H1 (cell line): ENCODE data around the gene POLR3A. TPM values are rescaled to one million over a fixed set of nuclear protein-coding genes. Genes with fewer than 3 reads are reported as not detected.

Experiments used
- CTCF ChIA-PET: fragments of 300-600 bp; sonication (Branson Sonifier 250); formaldehyde crosslinking; loops from one replicate; lab custom pipeline; 2021; ENCODE audit not compliant: partially characterized antibody; lab: Charles Lee
- POLR2A ChIA-PET: fragments of 300-600 bp; sonication (Branson Sonifier 250); formaldehyde crosslinking; loops from one replicate; lab custom pipeline; 2021; ENCODE audit warnings: inconsistent platforms; ENCODE audit not compliant: partially characterized antibody; lab: Charles Lee
- DNase-seq, 2 experiments: peaks; one replicate each; pipeline versions ENCODE4 v3.0.0 to v3.0.0-alpha.2; 2010 to 2022; ENCODE audit warnings: low spot score in 2 of 2, low read depth in 1 of 2, mixed read lengths in 1 of 2
- FAIRE-seq: peaks from 2 replicates; lab custom pipeline; 2011; peaks lifted over from hg19 to GRCh38; lab: Jason Lieb, UNC
- H2AFZ ChIP-seq: 2 replicates; pipeline ENCODE4 v1.8.1; 2012; ENCODE audit warnings: low read length, inconsistent platforms
- H2AK5ac ChIP-seq: 2 replicates; pipeline ENCODE4 v1.6.1; 2013; ENCODE audit warnings: low read depth, low read length
- H2BK120ac ChIP-seq: replicated peaks from 2 replicates; pipeline ENCODE3; 2013; ENCODE audit warnings: low read depth, low read length, inconsistent platforms
- H2BK12ac ChIP-seq: 2 replicates; pipeline ENCODE4 v1.6.1; 2013; ENCODE audit warnings: low read depth, low read length
- H2BK15ac ChIP-seq: 2 replicates; pipeline ENCODE4 v1.6.1; 2013; ENCODE audit warnings: low read length
- H2BK20ac ChIP-seq: 2 replicates; pipeline ENCODE4 v1.6.1; 2013; ENCODE audit warnings: low read length
- H2BK5ac ChIP-seq: 2 replicates; pipeline ENCODE4 v1.6.1; 2013; ENCODE audit warnings: low read depth, low read length
- H3K14ac ChIP-seq: 2 replicates; pipeline ENCODE4 v1.6.1; 2013; ENCODE audit warnings: inconsistent platforms; ENCODE audit not compliant: insufficient read length
- H3K18ac ChIP-seq: 2 replicates; pipeline ENCODE4 v1.6.1; 2013; ENCODE audit warnings: low read length; ENCODE audit errors: extremely low read depth
- H3K23ac ChIP-seq: 2 replicates; pipeline ENCODE4 v1.6.1; 2013; ENCODE audit warnings: inconsistent platforms; ENCODE audit not compliant: insufficient read length
- H3K23me2 ChIP-seq: 2 replicates; pipeline ENCODE4 v1.6.1; 2013; ENCODE audit warnings: low read depth, low read length
- H3K27ac ChIP-seq: 2 replicates; pipeline ENCODE4 v1.6.1; 2011; ENCODE audit warnings: low read depth, low read length, inconsistent platforms
- H3K27me3 ChIP-seq, 4 experiments: replicated peaks in 1 of 4; 1 replicate in 1 of 4; 2 replicates in 3 of 4; pipeline versions ENCODE4 v1.6.1 to v1.8.1; 2011 to 2013; ENCODE audit warnings: low read length in 3 of 4, mild to moderate bottlenecking in 3 of 4, inconsistent platforms in 2 of 4, mixed read lengths in 2 of 4, moderate library complexity in 1 of 4; ENCODE audit not compliant: control insufficient read depth in 3 of 4, insufficient read depth in 3 of 4; ENCODE audit errors: extremely low read depth in 1 of 4
- H3K36me3 ChIP-seq, 4 experiments: 2 replicates each; pipeline versions ENCODE4 v1.6.1 to v1.8.1; 2011 to 2013; ENCODE audit warnings: mild to moderate bottlenecking in 4 of 4, low read length in 3 of 4, moderate library complexity in 2 of 4, control low read depth in 1 of 4, inconsistent platforms in 1 of 4; ENCODE audit not compliant: insufficient read depth in 4 of 4, control insufficient read depth in 2 of 4
- H3K4ac ChIP-seq: replicated peaks from 2 replicates; pipeline ENCODE3; 2013; ENCODE audit warnings: low read length, low read depth, mixed read lengths, inconsistent platforms; ENCODE audit not compliant: insufficient read length
- H3K4me1 ChIP-seq, 4 experiments: replicated peaks in 1 of 4; 1 replicate in 1 of 4; 2 replicates in 3 of 4; pipeline versions ENCODE4 v1.6.1 to v1.8.1; 2011 to 2013; ENCODE audit warnings: low read length in 3 of 4, inconsistent platforms in 2 of 4, mixed read lengths in 1 of 4; ENCODE audit not compliant: insufficient read depth in 4 of 4, control insufficient read depth in 3 of 4
- H3K4me2 ChIP-seq, 2 experiments: 2 replicates each; pipeline versions ENCODE4 v1.6.1 to v1.8.1; 2011 to 2013; ENCODE audit warnings: low read depth in 2 of 2, low read length in 2 of 2, control low read depth in 1 of 2, inconsistent platforms in 1 of 2, mild to moderate bottlenecking in 1 of 2; ENCODE audit not compliant: insufficient read depth in 1 of 2
- H3K4me3 ChIP-seq, 4 experiments: fragments of 200-600, 300-600 bp in 1 of 4; sonication (generic), shearing (Covaris generic), sonication (Bioruptor Twin) in 1 of 4; 2 replicates each; pipeline versions ENCODE4 v1.5.1 to v1.8.1; 2011 to 2016; ENCODE audit warnings: low read length in 4 of 4, low read depth in 3 of 4, control low read depth in 2 of 4, inconsistent platforms in 2 of 4, mild to moderate bottlenecking in 2 of 4, mixed read lengths in 1 of 4, moderate library complexity in 1 of 4; ENCODE audit not compliant: insufficient read depth in 2 of 4; ENCODE audit errors: extremely low read depth in 1 of 4
- H3K56ac ChIP-seq: replicated peaks from 2 replicates; pipeline ENCODE3; 2013; ENCODE audit warnings: low read depth, mild to moderate bottlenecking, mixed read lengths, low read length, inconsistent platforms; ENCODE audit not compliant: insufficient read length
- H3K79me1 ChIP-seq: 2 replicates; pipeline ENCODE4 v1.6.1; 2013; ENCODE audit warnings: low read depth, low read length, control low read depth
- H3K79me2 ChIP-seq, 2 experiments: 2 replicates each; pipeline versions ENCODE4 v1.6.1 to v1.8.1; 2012 to 2013; ENCODE audit warnings: low read length in 2 of 2, mild to moderate bottlenecking in 2 of 2, inconsistent platforms in 1 of 2; ENCODE audit not compliant: insufficient read depth in 2 of 2, control insufficient read depth in 1 of 2
- H3K9ac ChIP-seq, 4 experiments: replicated peaks in 1 of 4; 1 replicate in 1 of 4; 2 replicates in 3 of 4; pipeline versions ENCODE4 v1.6.1 to v1.8.1; 2011 to 2013; ENCODE audit warnings: low read depth in 3 of 4, low read length in 3 of 4, control low read depth in 2 of 4, mild to moderate bottlenecking in 2 of 4, moderate library complexity in 2 of 4, inconsistent platforms in 1 of 4; ENCODE audit errors: extremely low read depth in 1 of 4
- H3K9me3 ChIP-seq, 2 experiments: 2 replicates each; pipeline versions ENCODE4 v1.6.1 to v1.8.1; 2012 to 2013; ENCODE audit warnings: mild to moderate bottlenecking in 2 of 2, moderate library complexity in 2 of 2, control low read depth in 1 of 2, inconsistent platforms in 1 of 2, low read depth in 1 of 2, low read length in 1 of 2, mixed read lengths in 1 of 2; ENCODE audit not compliant: insufficient read depth in 2 of 2
- H4K20me1 ChIP-seq, 2 experiments: replicated peaks in 1 of 2; 2 replicates each; pipeline versions ENCODE3 to v1.8.1; 2011 to 2013; ENCODE audit warnings: inconsistent platforms in 2 of 2, low read length in 2 of 2, mild to moderate bottlenecking in 1 of 2; ENCODE audit not compliant: insufficient read depth in 2 of 2, control insufficient read depth in 1 of 2
- H4K5ac ChIP-seq: 2 replicates; pipeline ENCODE4 v1.6.1; 2013; ENCODE audit warnings: low read length, low read depth, mixed read lengths, inconsistent platforms; ENCODE audit not compliant: insufficient read length
- H4K8ac ChIP-seq: 2 replicates; pipeline ENCODE4 v1.8.0; 2013; ENCODE audit warnings: mild to moderate bottlenecking, moderate library complexity, low read length, inconsistent platforms; ENCODE audit not compliant: insufficient read depth; ENCODE audit errors: extremely low read depth
- H4K91ac ChIP-seq: replicated peaks from 2 replicates; pipeline ENCODE3; 2013; ENCODE audit warnings: low read length, mixed read lengths, inconsistent platforms; ENCODE audit not compliant: insufficient read length
- BRCA1 ChIP-seq: IDR thresholded peaks from 2 replicates; pipeline ENCODE4 v1.6.1; 2012; ENCODE audit warnings: low read depth, low read length, improper control_type of control experiment
- CREB1 ChIP-seq: IDR thresholded peaks from 2 replicates; pipeline ENCODE4 v1.6.1; 2012; ENCODE audit warnings: inconsistent platforms
- CTBP2 ChIP-seq: IDR thresholded peaks from 2 replicates; pipeline ENCODE4 v1.7.0; 2011; ENCODE audit warnings: borderline replicate concordance, mild to moderate bottlenecking, moderate library complexity, mixed read lengths, low read length; ENCODE audit not compliant: insufficient read depth, insufficient read length
- EP300 ChIP-seq, 2 experiments: IDR thresholded peaks; 1 replicate in 1 of 2; 2 replicates in 1 of 2; pipeline ENCODE4 v1.6.1; 2011 to 2012; ENCODE audit warnings: low read depth in 2 of 2, low read length in 2 of 2, mild to moderate bottlenecking in 2 of 2, borderline replicate concordance in 1 of 2, inconsistent platforms in 1 of 2, moderate library complexity in 1 of 2
- FOSL1 ChIP-seq: IDR thresholded peaks from 2 replicates; pipeline ENCODE4 v1.6.1; 2011; ENCODE audit warnings: mild to moderate bottlenecking, low read depth, low read length, moderate library complexity; ENCODE audit not compliant: insufficient read depth
- GABPA ChIP-seq: IDR thresholded peaks from 2 replicates; pipeline ENCODE4 v1.6.1; 2011; ENCODE audit warnings: mild to moderate bottlenecking, low read length, moderate library complexity, borderline replicate concordance; ENCODE audit not compliant: insufficient read depth
- JUN ChIP-seq: IDR thresholded peaks from 2 replicates; pipeline ENCODE4 v1.6.1; 2011; ENCODE audit warnings: low read depth, mild to moderate bottlenecking, improper control_type of control experiment, low read length
- KDM5A ChIP-seq: fragments of 200-600 bp; IDR thresholded peaks from 2 replicates; pipeline ENCODE4 v1.7.1; 2012; ENCODE audit warnings: mild to moderate bottlenecking, low read length, inconsistent platforms, mixed read lengths
- WGBS, 2 experiments: shearing (Covaris generic) in 1 of 2; methylation state at CpG; one replicate each; pipeline versions ENCODE4 v1.1.6 to v1.1.7; 2013 to 2015; ENCODE audit warnings: low lambda C conversion rate in 2 of 2, mixed read lengths in 2 of 2, inconsistent platforms in 1 of 2, low coverage in 1 of 2, missing lambda C conversion rate in 1 of 2; ENCODE audit not compliant: insufficient replicate concordance in 2 of 2, insufficient coverage in 1 of 2, insufficient read length in 1 of 2; ENCODE audit errors: extremely low coverage in 1 of 2, missing lambda C conversion rate in 1 of 2; 5-methylcytosine and 5-hydroxymethylcytosine counted together
- polyA plus RNA-seq, 7 experiments: library from polyadenylated mRNA; depleted of rRNA in 3 of 7; stranded (reverse) in 5 of 7; unstranded in 2 of 7; fragments of >200 nt in 5 of 7; fragments of 200-250 nt in 2 of 7; gene quantifications; 1 replicate in 5 of 7; 2 replicates in 1 of 7; 4 replicates in 1 of 7; pipeline versions ENCODE4 v1.2.1 to v1.2.3, GENCODE V29; 2011 to 2013; ENCODE audit warnings: missing spikeins in 2 of 7, mixed read lengths in 2 of 7
- total RNA-seq: library from RNA; stranded (reverse); fragmentation: NEBNext Ultra II Directional; extraction: Animal tissue kit (Norgen Biotek cat#: 25700); gene quantifications from 2 replicates; pipeline ENCODE4 v1.2.1, GENCODE V29; 2021
- TF ChIP-seq, protein P1 (sequence below), 3 experiments: IDR thresholded peaks; 1 replicate in 2 of 3; 2 replicates in 1 of 3; pipeline versions ENCODE4 v1.5.1 to v1.6.1; 2011; ENCODE audit warnings: low read length in 3 of 3, mild to moderate bottlenecking in 3 of 3, inconsistent platforms in 2 of 3, low read depth in 1 of 3, moderate library complexity in 1 of 3; ENCODE audit not compliant: insufficient read depth in 1 of 3; ENCODE audit errors: control extremely low read depth in 1 of 3
- TF ChIP-seq, protein P2 (sequence below): IDR thresholded peaks from 2 replicates; pipeline ENCODE4 v1.6.1; 2012; ENCODE audit warnings: inconsistent platforms

POLR3A gene
- total and polyA plus RNA-seq, 2 of the 8 experiments (the other 6 are each of a cell fraction or from before 2014, with no cell fraction given) = 11.3 to 38.6 TPM

DNA sequence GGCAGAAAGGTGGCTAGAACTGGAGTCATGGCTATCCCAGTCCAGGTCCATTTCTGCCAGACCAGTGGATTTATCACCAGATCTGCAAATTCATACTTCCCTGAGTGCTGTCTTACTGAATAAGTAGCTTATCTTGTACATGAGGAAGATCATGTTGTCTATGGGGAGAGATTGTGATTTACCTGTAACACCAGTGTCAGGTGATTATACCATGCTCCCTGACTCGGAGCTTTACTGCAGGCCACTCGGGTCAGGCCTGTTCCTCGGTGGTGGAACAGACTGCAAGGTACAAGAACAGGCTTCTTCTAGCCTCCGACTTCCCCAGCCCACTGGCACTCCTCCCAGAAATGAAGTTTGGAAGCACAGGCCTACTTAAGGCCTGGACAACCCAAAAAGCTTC, 60.2 kb downstream of the POLR3A start:
- H3K4me1 ChIP-seq = peaks cover 0 to 6% (median 0%) of the 10 kb centered on the region in 4 experiments; a peak in 1 of 7 replicates
- H2AK5ac ChIP-seq = no peak overlapping the region
- H3K79me2 ChIP-seq = no peaks in the 10 kb centered on the region
- H3K56ac ChIP-seq = no peak overlapping the region
- no peaks in the 10 kb centered on the region for H3K27me3 ChIP-seq
- no peak overlapping the region for H3K4ac ChIP-seq
- H4K91ac ChIP-seq = no peak overlapping the region
- no peak overlapping the region for H2BK12ac ChIP-seq
- ChIA-PET POLR2A (interaction anchor here (0.6 to 2.0 kb wide), 10 partner anchors 10 to 113 kb away, joined by 3 to 8 read pairs (median 4); no protein-coding TSS in a partner anchor), CTCF (interaction anchor here (0.6 to 9.7 kb wide), 9 partner anchors 10 to 130 kb away, joined by 3 to 117 read pairs (median 4); no protein-coding TSS in a partner anchor)
- no peak overlapping the region for H3K4me3 ChIP-seq
- H3K9me3 ChIP-seq = peaks cover 3 to 4% of the 10 kb centered on the region in 2 experiments
- H3K79me1 ChIP-seq = no peaks in the 10 kb centered on the region
- no peak overlapping the region for H3K9ac ChIP-seq
- FAIRE-seq (no peak), DNase-seq (no peak)
- H4K5ac ChIP-seq = no peak overlapping the region
- no peak overlapping the region for H3K18ac ChIP-seq
- H2AFZ ChIP-seq = no peak overlapping the region
- H3K14ac ChIP-seq = no peak overlapping the region
- no peak overlapping the region for H3K23ac ChIP-seq
- H4K20me1 ChIP-seq = no peaks in the 10 kb centered on the region
- no peak overlapping the region for H3K27ac ChIP-seq
- 80% methylated on average over 4 of the region's 4 CpGs; no CpG with 5 or more reads in 1 of the 2 experiments for WGBS, 2 experiments
- H2BK20ac ChIP-seq = no peak overlapping the region
- H3K4me2 ChIP-seq = no peak overlapping the region
- H4K8ac ChIP-seq = no peak overlapping the region
- no peak overlapping the region for H2BK120ac ChIP-seq
- H2BK15ac ChIP-seq = no peak overlapping the region
- no peak overlapping the region for H2BK5ac ChIP-seq
- H3K23me2 ChIP-seq = no peaks in the 10 kb centered on the region
- H3K36me3 ChIP-seq = no peaks in the 10 kb centered on the region
- TF ChIP-seq JUN (no peak), CTBP2 (no peak), BRCA1 (no peak), FOSL1 (no peak), KDM5A (no peak), GABPA (no peak), EP300 (IDR thresholded peaks at IDR 0.05; ENCODE audit: borderline replicate concordance in 1 of 2, low read depth in 2 of 2, low read length in 2 of 2) (no peak), CREB1 (no peak)
- TF ChIP-seq, protein P1, sequence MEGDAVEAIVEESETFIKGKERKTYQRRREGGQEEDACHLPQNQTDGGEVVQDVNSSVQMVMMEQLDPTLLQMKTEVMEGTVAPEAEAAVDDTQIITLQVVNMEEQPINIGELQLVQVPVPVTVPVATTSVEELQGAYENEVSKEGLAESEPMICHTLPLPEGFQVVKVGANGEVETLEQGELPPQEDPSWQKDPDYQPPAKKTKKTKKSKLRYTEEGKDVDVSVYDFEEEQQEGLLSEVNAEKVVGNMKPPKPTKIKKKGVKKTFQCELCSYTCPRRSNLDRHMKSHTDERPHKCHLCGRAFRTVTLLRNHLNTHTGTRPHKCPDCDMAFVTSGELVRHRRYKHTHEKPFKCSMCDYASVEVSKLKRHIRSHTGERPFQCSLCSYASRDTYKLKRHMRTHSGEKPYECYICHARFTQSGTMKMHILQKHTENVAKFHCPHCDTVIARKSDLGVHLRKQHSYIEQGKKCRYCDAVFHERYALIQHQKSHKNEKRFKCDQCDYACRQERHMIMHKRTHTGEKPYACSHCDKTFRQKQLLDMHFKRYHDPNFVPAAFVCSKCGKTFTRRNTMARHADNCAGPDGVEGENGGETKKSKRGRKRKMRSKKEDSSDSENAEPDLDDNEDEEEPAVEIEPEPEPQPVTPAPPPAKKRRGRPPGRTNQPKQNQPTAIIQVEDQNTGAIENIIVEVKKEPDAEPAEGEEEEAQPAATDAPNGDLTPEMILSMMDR (IDR thresholded peaks at IDR 0.05; ENCODE audit: control extremely low read depth in 1 of 3, insufficient read depth in 1 of 3, low read depth in 1 of 3, low read length in 3 of 3) = no peak
- TF ChIP-seq, protein P2, sequence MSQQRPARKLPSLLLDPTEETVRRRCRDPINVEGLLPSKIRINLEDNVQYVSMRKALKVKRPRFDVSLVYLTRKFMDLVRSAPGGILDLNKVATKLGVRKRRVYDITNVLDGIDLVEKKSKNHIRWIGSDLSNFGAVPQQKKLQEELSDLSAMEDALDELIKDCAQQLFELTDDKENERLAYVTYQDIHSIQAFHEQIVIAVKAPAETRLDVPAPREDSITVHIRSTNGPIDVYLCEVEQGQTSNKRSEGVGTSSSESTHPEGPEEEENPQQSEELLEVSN = no peak
